ENCODE data around the gene GLIS1.

- TF ChIP-seq POLR2A (IDR thresholded peaks at IDR 0.05) (no peak), CTCF (IDR thresholded peaks at IDR 0.05) (no peak)
These were observed 177.4 kb downstream of the GLIS1 start for GRCh38 chr1:53561503-53562105.

All from heart left ventricle (tissue), 13 donors.